HepG2 (cell line): ENCODE data around the gene EPB41L1. TPM values are rescaled to one million over a fixed set of nuclear protein-coding genes. Genes with fewer than 3 reads are reported as not detected.

Experiments used
- ATF7 ChIP-seq, 2 experiments: fragments of 450-650 bp in 1 of 2; sonication (generic) in 1 of 2; formaldehyde crosslinking in 1 of 2; IDR thresholded peaks; 2 replicates each; pipeline versions ENCODE4 v1.4.0 to v1.6.1; 2016 to 2020; ENCODE audit warnings: antibody characterized with exemption in 1 of 2, mild to moderate bottlenecking in 1 of 2, missing genetic modification reagents in 1 of 2
- ATM ChIP-seq: fragments of 450-650 bp; IDR thresholded peaks from 2 replicates; pipeline ENCODE4 v1.7.1; 2017; ENCODE audit warnings: mild to moderate bottlenecking, borderline replicate concordance
- MXD4 ChIP-seq: IDR thresholded peaks from 2 replicates; pipeline ENCODE4 v1.6.1; 2016; ENCODE audit warnings: mild to moderate bottlenecking, missing biosample characterization, missing genetic modification reagents
- NRL ChIP-seq: sonication (generic); formaldehyde crosslinking; IDR thresholded peaks from 2 replicates; pipeline ENCODE4 v1.5.0; 2020; ENCODE audit warnings: missing genetic modification reagents, mild to moderate bottlenecking, moderate library complexity, borderline replicate concordance
- PHB2 ChIP-seq: fragments of 450-650 bp; IDR thresholded peaks from 2 replicates; pipeline ENCODE4 v1.6.1; 2018; ENCODE audit not compliant: partially characterized antibody
- PLRG1 ChIP-seq: fragments of 450-650 bp; conservative IDR thresholded peaks from 2 replicates; pipeline ENCODE4 v1.6.1; 2016
- RFXANK ChIP-seq: IDR thresholded peaks from 2 replicates; pipeline ENCODE4 v1.6.1; 2016
- SP4 ChIP-seq: sonication (generic); formaldehyde crosslinking; IDR thresholded peaks from 2 replicates; pipeline ENCODE4 v1.8.1; 2023; ENCODE audit warnings: mild to moderate bottlenecking, missing genetic modification reagents
- ZNF619 ChIP-seq: sonication (generic); formaldehyde crosslinking; IDR thresholded peaks from 2 replicates; pipeline ENCODE4 v1.4.0; 2020; ENCODE audit warnings: mild to moderate bottlenecking, missing genetic modification reagents
- ZNF747 ChIP-seq: sonication (generic); formaldehyde crosslinking; IDR thresholded peaks from 2 replicates; pipeline ENCODE4 v1.8.1; 2023; ENCODE audit warnings: missing genetic modification reagents, mild to moderate bottlenecking, borderline replicate concordance
- polyA plus RNA-seq, 8 experiments: library from polyadenylated mRNA; depleted of rRNA in 3 of 8; stranded (reverse) in 7 of 8; unstranded in 1 of 8; fragments of >200 nt; fragmentation: Illumina TruSeq in 4 of 8; extraction: Trizol in 4 of 8; gene quantifications; 2 replicates each; pipeline versions ENCODE4 v1.2.1 to v1.2.3, GENCODE V29; 2011 to 2016; ENCODE audit warnings: low read depth in 4 of 8, missing spikeins in 1 of 8, mixed read lengths in 1 of 8; ENCODE audit not compliant: insufficient read depth in 1 of 8
- total RNA-seq, 5 experiments: library from RNA; depleted of rRNA; stranded (reverse); fragments of >200 nt; fragmentation: Illumina TruSeq; extraction: Trizol; gene quantifications; 2 replicates each; pipeline ENCODE4 v1.2.3, GENCODE V29; 2016; ENCODE audit warnings: low read depth in 1 of 5
- TF ChIP-seq, protein P1 (sequence below): sonication (generic); formaldehyde crosslinking; IDR thresholded peaks from 2 replicates; pipeline ENCODE4 v1.8.0; 2022; ENCODE audit warnings: mild to moderate bottlenecking, missing genetic modification reagents, moderate library complexity
- TF ChIP-seq, protein P2 (sequence below): sonication (generic); formaldehyde crosslinking; conservative IDR thresholded peaks from 2 replicates; pipeline ENCODE4 v1.4.0; 2020; ENCODE audit warnings: missing genetic modification reagents
- TF ChIP-seq, protein P3 (sequence below): sonication (generic); formaldehyde crosslinking; IDR thresholded peaks from 2 replicates; pipeline ENCODE4 v1.4.0; 2020; ENCODE audit warnings: mild to moderate bottlenecking, missing genetic modification reagents
- TF ChIP-seq, protein P4 (sequence below): sonication (generic); formaldehyde crosslinking; IDR thresholded peaks from 2 replicates; pipeline ENCODE4 v1.5.0; 2020; ENCODE audit warnings: mild to moderate bottlenecking, missing genetic modification reagents, borderline replicate concordance
- TF ChIP-seq, protein P5 (sequence below): IDR thresholded peaks from 2 replicates; pipeline ENCODE4 v1.4.0; 2020; ENCODE audit warnings: mild to moderate bottlenecking, missing genetic modification reagents
- TF ChIP-seq, protein P6 (sequence below): sonication (generic); formaldehyde crosslinking; IDR thresholded peaks from 2 replicates; pipeline ENCODE4 v1.5.0; 2020; ENCODE audit warnings: missing genetic modification reagents, mild to moderate bottlenecking, borderline replicate concordance
- TF ChIP-seq, protein P7 (sequence below): sonication (generic); formaldehyde crosslinking; IDR thresholded peaks from 2 replicates; pipeline ENCODE4 v1.4.0; 2020; ENCODE audit warnings: missing genetic modification reagents

EPB41L1 gene
- total and polyA plus RNA-seq, 2 of the 13 experiments (the other 11 are each of a cell fraction or from before 2014, with no cell fraction given): 16.7 to 39.0 TPM

DNA sequence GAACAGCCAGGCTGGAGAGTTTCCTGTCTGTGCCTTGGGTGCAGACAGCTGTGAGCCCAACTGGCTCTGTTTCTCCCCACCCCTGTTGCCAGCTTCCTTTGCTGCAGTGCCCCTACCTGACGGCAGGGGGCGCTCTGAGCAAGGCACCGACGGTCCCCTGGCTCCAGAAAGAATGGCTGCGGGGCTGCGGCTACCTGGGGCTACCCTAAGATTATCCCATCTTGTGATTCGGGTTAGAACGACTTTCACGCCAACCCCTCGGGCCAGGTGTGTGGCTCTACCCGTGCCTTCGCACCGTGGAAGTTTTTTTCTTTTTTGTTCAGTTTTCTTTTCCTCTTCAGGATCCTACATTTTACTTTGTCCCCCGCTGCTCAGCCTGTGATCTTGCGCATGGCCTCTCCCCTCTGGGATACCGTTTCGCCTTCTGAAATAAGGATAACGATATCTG is 48.4 kb downstream of the EPB41L1 start (continued):
- TF ChIP-seq, protein P1, sequence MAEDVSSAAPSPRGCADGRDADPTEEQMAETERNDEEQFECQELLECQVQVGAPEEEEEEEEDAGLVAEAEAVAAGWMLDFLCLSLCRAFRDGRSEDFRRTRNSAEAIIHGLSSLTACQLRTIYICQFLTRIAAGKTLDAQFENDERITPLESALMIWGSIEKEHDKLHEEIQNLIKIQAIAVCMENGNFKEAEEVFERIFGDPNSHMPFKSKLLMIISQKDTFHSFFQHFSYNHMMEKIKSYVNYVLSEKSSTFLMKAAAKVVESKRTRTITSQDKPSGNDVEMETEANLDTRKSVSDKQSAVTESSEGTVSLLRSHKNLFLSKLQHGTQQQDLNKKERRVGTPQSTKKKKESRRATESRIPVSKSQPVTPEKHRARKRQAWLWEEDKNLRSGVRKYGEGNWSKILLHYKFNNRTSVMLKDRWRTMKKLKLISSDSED (CRISPR knock-in tag): no peak
- TF ChIP-seq, protein P2, sequence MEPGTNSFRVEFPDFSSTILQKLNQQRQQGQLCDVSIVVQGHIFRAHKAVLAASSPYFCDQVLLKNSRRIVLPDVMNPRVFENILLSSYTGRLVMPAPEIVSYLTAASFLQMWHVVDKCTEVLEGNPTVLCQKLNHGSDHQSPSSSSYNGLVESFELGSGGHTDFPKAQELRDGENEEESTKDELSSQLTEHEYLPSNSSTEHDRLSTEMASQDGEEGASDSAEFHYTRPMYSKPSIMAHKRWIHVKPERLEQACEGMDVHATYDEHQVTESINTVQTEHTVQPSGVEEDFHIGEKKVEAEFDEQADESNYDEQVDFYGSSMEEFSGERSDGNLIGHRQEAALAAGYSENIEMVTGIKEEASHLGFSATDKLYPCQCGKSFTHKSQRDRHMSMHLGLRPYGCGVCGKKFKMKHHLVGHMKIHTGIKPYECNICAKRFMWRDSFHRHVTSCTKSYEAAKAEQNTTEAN (CRISPR knock-in tag): no peak
- TF ChIP-seq, protein P3, sequence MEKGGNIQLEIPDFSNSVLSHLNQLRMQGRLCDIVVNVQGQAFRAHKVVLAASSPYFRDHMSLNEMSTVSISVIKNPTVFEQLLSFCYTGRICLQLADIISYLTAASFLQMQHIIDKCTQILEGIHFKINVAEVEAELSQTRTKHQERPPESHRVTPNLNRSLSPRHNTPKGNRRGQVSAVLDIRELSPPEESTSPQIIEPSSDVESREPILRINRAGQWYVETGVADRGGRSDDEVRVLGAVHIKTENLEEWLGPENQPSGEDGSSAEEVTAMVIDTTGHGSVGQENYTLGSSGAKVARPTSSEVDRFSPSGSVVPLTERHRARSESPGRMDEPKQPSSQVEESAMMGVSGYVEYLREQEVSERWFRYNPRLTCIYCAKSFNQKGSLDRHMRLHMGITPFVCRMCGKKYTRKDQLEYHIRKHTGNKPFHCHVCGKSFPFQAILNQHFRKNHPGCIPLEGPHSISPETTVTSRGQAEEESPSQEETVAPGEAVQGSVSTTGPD: no peak
- TF ChIP-seq ZNF619 (CRISPR knock-in tag) (peak; percentile 71; the same call in 1 of the 2 replicates), RFXANK (CRISPR knock-in tag) (no peak), ATM (no peak), SP4 (peak; percentile 48; the same call in 1 of the 2 replicates), ZNF747 (CRISPR knock-in tag) (no peak), PHB2 (no peak), NRL (CRISPR knock-in tag) (peak; percentile 81; the same call in 1 of the 2 replicates), ATF7 (IDR thresholded peaks at IDR 0.05) (no peak), ATF7 (CRISPR knock-in tag; IDR thresholded peaks at IDR 0.05) (no peak), MXD4 (CRISPR knock-in tag) (0 out of 2 replicates have a peak, but pooled peaks have one; percentile 54), PLRG1 (no peak)
- TF ChIP-seq, protein P4, sequence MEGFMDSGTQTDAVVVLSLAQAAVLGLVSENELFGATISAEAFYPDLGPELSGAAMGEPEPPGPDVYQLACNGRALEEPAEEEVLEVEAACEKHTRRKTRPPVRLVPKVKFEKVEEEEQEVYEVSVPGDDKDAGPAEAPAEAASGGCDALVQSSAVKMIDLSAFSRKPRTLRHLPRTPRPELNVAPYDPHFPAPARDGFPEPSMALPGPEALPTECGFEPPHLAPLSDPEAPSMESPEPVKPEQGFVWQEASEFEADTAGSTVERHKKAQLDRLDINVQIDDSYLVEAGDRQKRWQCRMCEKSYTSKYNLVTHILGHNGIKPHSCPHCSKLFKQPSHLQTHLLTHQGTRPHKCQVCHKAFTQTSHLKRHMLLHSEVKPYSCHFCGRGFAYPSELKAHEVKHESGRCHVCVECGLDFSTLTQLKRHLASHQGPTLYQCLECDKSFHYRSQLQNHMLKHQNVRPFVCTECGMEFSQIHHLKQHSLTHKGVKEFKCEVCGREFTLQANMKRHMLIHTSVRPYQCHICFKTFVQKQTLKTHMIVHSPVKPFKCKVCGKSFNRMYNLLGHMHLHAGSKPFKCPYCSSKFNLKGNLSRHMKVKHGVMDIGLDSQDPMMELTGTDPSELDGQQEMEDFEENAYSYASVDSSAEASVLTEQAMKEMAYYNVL (CRISPR knock-in tag): no peak
- TF ChIP-seq, protein P5, sequence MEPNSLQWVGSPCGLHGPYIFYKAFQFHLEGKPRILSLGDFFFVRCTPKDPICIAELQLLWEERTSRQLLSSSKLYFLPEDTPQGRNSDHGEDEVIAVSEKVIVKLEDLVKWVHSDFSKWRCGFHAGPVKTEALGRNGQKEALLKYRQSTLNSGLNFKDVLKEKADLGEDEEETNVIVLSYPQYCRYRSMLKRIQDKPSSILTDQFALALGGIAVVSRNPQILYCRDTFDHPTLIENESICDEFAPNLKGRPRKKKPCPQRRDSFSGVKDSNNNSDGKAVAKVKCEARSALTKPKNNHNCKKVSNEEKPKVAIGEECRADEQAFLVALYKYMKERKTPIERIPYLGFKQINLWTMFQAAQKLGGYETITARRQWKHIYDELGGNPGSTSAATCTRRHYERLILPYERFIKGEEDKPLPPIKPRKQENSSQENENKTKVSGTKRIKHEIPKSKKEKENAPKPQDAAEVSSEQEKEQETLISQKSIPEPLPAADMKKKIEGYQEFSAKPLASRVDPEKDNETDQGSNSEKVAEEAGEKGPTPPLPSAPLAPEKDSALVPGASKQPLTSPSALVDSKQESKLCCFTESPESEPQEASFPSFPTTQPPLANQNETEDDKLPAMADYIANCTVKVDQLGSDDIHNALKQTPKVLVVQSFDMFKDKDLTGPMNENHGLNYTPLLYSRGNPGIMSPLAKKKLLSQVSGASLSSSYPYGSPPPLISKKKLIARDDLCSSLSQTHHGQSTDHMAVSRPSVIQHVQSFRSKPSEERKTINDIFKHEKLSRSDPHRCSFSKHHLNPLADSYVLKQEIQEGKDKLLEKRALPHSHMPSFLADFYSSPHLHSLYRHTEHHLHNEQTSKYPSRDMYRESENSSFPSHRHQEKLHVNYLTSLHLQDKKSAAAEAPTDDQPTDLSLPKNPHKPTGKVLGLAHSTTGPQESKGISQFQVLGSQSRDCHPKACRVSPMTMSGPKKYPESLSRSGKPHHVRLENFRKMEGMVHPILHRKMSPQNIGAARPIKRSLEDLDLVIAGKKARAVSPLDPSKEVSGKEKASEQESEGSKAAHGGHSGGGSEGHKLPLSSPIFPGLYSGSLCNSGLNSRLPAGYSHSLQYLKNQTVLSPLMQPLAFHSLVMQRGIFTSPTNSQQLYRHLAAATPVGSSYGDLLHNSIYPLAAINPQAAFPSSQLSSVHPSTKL (CRISPR knock-in tag): no peak
- TF ChIP-seq, protein P6, sequence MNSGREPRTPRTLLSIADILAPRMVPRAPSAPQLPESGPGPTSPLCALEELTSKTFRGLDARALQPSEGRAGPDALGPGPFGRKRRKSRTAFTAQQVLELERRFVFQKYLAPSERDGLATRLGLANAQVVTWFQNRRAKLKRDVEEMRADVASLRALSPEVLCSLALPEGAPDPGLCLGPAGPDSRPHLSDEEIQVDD (CRISPR knock-in tag): no peak
- TF ChIP-seq, protein P7, sequence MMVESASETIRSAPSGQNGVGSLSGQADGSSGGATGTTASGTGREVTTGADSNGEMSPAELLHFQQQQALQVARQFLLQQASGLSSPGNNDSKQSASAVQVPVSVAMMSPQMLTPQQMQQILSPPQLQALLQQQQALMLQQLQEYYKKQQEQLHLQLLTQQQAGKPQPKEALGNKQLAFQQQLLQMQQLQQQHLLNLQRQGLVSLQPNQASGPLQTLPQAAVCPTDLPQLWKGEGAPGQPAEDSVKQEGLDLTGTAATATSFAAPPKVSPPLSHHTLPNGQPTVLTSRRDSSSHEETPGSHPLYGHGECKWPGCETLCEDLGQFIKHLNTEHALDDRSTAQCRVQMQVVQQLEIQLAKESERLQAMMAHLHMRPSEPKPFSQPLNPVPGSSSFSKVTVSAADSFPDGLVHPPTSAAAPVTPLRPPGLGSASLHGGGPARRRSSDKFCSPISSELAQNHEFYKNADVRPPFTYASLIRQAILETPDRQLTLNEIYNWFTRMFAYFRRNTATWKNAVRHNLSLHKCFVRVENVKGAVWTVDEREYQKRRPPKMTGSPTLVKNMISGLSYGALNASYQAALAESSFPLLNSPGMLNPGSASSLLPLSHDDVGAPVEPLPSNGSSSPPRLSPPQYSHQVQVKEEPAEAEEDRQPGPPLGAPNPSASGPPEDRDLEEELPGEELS: no peak
